Heart right ventricle (tissue), 16 donors: Measurements from ENCODE around the gene BMX. TPM values are rescaled to one million over a fixed set of nuclear protein-coding genes. Genes with fewer than 3 reads are reported as not detected.

Experiments used
- ATAC-seq, 8 donors: fragments of 200-7000 bp; cut with Tn5 transposase; one replicate each; pipeline ENCODE4 v1.9.1; 2020; ENCODE audit warnings: mild to moderate bottlenecking in 8 of 8, moderate library complexity in 8 of 8, moderate number of reproducible peaks in 1 of 8
- DNase-seq, 2 donors: peaks; one replicate each; pipeline ENCODE4 v3.0.0-alpha.2; 2020
- H3K27ac ChIP-seq, 10 donors: fragments of 200-600 bp; sonication (generic) in 2 of 10; one replicate each; pipeline versions ENCODE4 v1.5.0 to v1.8.0; 2020 to 2022; ENCODE audit warnings: mild to moderate bottlenecking in 3 of 10
- H3K27me3 ChIP-seq, 7 donors: fragments of 200-600 bp; one replicate each; pipeline ENCODE4 v1.8.0; 2021 to 2022; ENCODE audit warnings: mild to moderate bottlenecking in 2 of 7
- H3K36me3 ChIP-seq, 9 donors: fragments of 200-600 bp; sonication (generic) in 1 of 9; one replicate each; pipeline versions ENCODE4 v1.5.0 to v1.8.0; 2020 to 2022; ENCODE audit warnings: mild to moderate bottlenecking in 2 of 9
- H3K4me1 ChIP-seq, 9 donors: fragments of 200-600 bp; sonication (generic) in 1 of 9; one replicate each; pipeline versions ENCODE4 v1.5.0 to v1.8.0; 2020 to 2022; ENCODE audit warnings: mild to moderate bottlenecking in 4 of 9
- H3K4me3 ChIP-seq, 10 donors: fragments of 200-600 bp; sonication (generic) in 2 of 10; one replicate each; pipeline versions ENCODE4 v1.5.0 to v1.8.0; 2020 to 2022; ENCODE audit warnings: mild to moderate bottlenecking in 7 of 10, moderate library complexity in 2 of 10
- H3K9me3 ChIP-seq, 11 donors: fragments of 200-600 bp in 10 of 11; sonication (generic) in 2 of 11; one replicate each; pipeline versions ENCODE4 v1.5.0 to v1.8.0; 2013 to 2022; ENCODE audit warnings: mild to moderate bottlenecking in 2 of 11, control low read depth in 1 of 11, moderate library complexity in 1 of 11
- CTCF ChIP-seq, 9 donors: fragments of 200-600 bp; sonication (generic) in 2 of 9; IDR thresholded peaks; one replicate each; pipeline versions ENCODE4 v1.5.0 to v1.8.0; 2021 to 2022; ENCODE audit warnings: antibody characterized with exemption in 9 of 9, mild to moderate bottlenecking in 5 of 9, moderate library complexity in 1 of 9
- WGBS, 2 donors: extraction: QIAGEN DNeasy Blood & Tissue Kit; methylation state at CpG; one replicate each; pipeline ENCODE4 v1.1.7; 2013; ENCODE audit warnings: inconsistent platforms in 1 of 2; 5-methylcytosine and 5-hydroxymethylcytosine counted together
- intact Hi-C, 10 donors: fragments of 100-400 bp; cut with DNase I; formaldehyde crosslinking; loops; one replicate each; pipeline versions ENCODE4 v1.11.1 to v1.14.2; 2022
- polyA plus RNA-seq, 2 donors: library from polyadenylated mRNA; stranded (reverse); fragments of 200-250 nt; gene quantifications; one replicate each; pipeline ENCODE4 v1.2.3, GENCODE V29; 2013
- total RNA-seq, 10 donors: library from RNA; stranded (reverse); fragmentation: NEBNext Ultra II Directional in 3 of 10; extraction: Animal tissue kit (Norgen Biotek cat#: 25700) in 3 of 10; gene quantifications; one replicate each; pipeline versions ENCODE4 v1.2.1 to v1.2.4, GENCODE V29; 2021 to 2023
- donor health status: Arrhythmogenic right ventricular cardiomyopathy.
- donor health status: ischemic (EF 13 %, LVEDD 7.1; RV severe dilation, severe dysfunction).
- donor health status: healthy with polysubstance abuse.
- donor health status: DM: no; HTN: yes; CAD: no.
- donor health status: DM: no; HTN: no; CAD: no.
- donor health status: ischemic (EF 25% LVEDD 6.9; RV normal size, moderate dysfunction).
- donor health status: ischemic (EF 25% LVEDD 5.7; RV mildly dilated, moderate dysfunction).
- donor health status: healthy.
- donor health status: DM: yes; HTN: yes; CAD: no.
- donor health status: Ischemic cardiomyopathy.
- donor health status: ischemic (EF 35%, LVEDD 5.7; RV mildly dilated, moderate dysfunction).
- donor health status: nonischemic (EF 11% LVEDD 7.7; RV severe dilation, severe dysfunction).
- donor health status: DM: yes; HTN: yes; CAD: no.
- donor health status: PGD.
- donor health status: ischemic (EF 29% LVEDD 5.4; RV normal size, mild dysfunction).
- donor health status: nonischemic (EF 23%, LVEDD 6.1; RV moderate dilation, normal function).

The BMX gene
- total and polyA plus RNA-seq, 12 donors, result 0.97 to 6.1 (median 2.7) TPM

- H3K27me3 ChIP-seq, result peaks cover 0 to 39% (median 0%) of the 10 kb centered on the region in 7 donors
- no peaks in the 10 kb centered on the region for H3K9me3 ChIP-seq
- intact Hi-C loops, result no loop called here
- ATAC-seq, result no peak
- H3K27ac ChIP-seq, result no peak overlapping the region
- H3K4me3 ChIP-seq, result no peak overlapping the region
- whole genome bisulfite sequencing, 2 donors, result 96 to 100% methylated on average over 2 of the region's 2 CpGs
- no peak for TF ChIP-seq CTCF (IDR thresholded peaks at IDR 0.05)
- no peaks in the 10 kb centered on the region for H3K4me1 ChIP-seq
- H3K36me3 ChIP-seq, result no peaks in the 10 kb centered on the region
- no peak for DNase-seq
Observed at GRCh38 chrX:15547356-15547755, 46.7 kb downstream of the BMX start.

- no peak for TF ChIP-seq CTCF (IDR thresholded peaks at IDR 0.05)
- 83 to 88% methylated on average over 8 of the region's 8 CpGs for WGBS, 2 donors
- Histone ChIP-seq H3K36me3 (no peaks in the 10 kb centered on the region), H3K27ac (no peak overlapping the region), H3K27me3 (peaks cover 0 to 52% (median 0%) of the 10 kb centered on the region in 7 donors), H3K4me1 (no peaks in the 10 kb centered on the region), H3K4me3 (no peak overlapping the region), H3K9me3 (no peaks in the 10 kb centered on the region)
- DNase-seq (no peak), ATAC-seq (no peak)
- intact Hi-C loops, result no loop called here
Observed at GRCh38 chrX:15549189-15550012, 48.8 kb downstream of the BMX start.

GRCh38 chrX:15559227-15559626, 58.6 kb downstream of the BMX start:
- H3K27ac ChIP-seq, result no peak overlapping the region
- no peak overlapping the region for H3K4me3 ChIP-seq
- no peaks in the 10 kb centered on the region for H3K9me3 ChIP-seq
- no peaks in the 10 kb centered on the region for H3K36me3 ChIP-seq
- ATAC-seq, result no peak
- intact Hi-C loops, result no loop called here
- no peaks in the 10 kb centered on the region for H3K4me1 ChIP-seq
- DNase-seq, result no peak
- peaks cover 0 to 65% (median 0%) of the 10 kb centered on the region in 7 donors for H3K27me3 ChIP-seq
- TF ChIP-seq CTCF (IDR thresholded peaks at IDR 0.05), result no peak
- WGBS, 2 donors, result 94 to 100% methylated on average over 3 of the region's 3 CpGs

- peaks cover 0 to 8% (median 0%) of the 10 kb centered on the region in 9 donors for H3K4me1 ChIP-seq
- no peak for ATAC-seq
- TF ChIP-seq CTCF (IDR thresholded peaks at IDR 0.05), result no peak
- H3K9me3 ChIP-seq, result no peaks in the 10 kb centered on the region
- no peak overlapping the region for H3K27ac ChIP-seq
- WGBS, 2 donors, result 86 to 87% methylated on average over 3 of the region's 3 CpGs
- intact Hi-C loops, result loop anchor here in 1 of 10 donors (10.0 kb wide), 2 partner anchors 66 to 216 kb away; partner anchors contain the start of gene PIR
- H3K27me3 ChIP-seq, result peaks cover 0 to 76% (median 0%) of the 10 kb centered on the region in 7 donors
- no peak overlapping the region for H3K4me3 ChIP-seq
- DNase-seq, result no peak
- H3K36me3 ChIP-seq, result no peaks in the 10 kb centered on the region
Observed at GRCh38 chrX:15560924-15561323, 60.3 kb downstream of the BMX start.
